ENCODE data around the gene DNPEP.

The DNPEP gene

GRCh38 chr2:219387306-219388120, at the start of gene DNPEP:
TSS of gene DNPEP (minus strand) at chr2:219387912. CDS start at chr2:219387794, 118 bp downstream.
- peak; percentile 19 to 78 for DNase-seq

- DNase-seq: no peak
These were observed 49.4 kb upstream of the DNPEP start for GRCh38 chr2:219437141-219437540.

- DNase-seq: no peak
These were observed 48.8 kb upstream of the DNPEP start for GRCh38 chr2:219436491-219436890.

GRCh38 chr2:219435701-219436100, 48.0 kb upstream of the DNPEP start:
- DNase-seq: no peak

DNA sequence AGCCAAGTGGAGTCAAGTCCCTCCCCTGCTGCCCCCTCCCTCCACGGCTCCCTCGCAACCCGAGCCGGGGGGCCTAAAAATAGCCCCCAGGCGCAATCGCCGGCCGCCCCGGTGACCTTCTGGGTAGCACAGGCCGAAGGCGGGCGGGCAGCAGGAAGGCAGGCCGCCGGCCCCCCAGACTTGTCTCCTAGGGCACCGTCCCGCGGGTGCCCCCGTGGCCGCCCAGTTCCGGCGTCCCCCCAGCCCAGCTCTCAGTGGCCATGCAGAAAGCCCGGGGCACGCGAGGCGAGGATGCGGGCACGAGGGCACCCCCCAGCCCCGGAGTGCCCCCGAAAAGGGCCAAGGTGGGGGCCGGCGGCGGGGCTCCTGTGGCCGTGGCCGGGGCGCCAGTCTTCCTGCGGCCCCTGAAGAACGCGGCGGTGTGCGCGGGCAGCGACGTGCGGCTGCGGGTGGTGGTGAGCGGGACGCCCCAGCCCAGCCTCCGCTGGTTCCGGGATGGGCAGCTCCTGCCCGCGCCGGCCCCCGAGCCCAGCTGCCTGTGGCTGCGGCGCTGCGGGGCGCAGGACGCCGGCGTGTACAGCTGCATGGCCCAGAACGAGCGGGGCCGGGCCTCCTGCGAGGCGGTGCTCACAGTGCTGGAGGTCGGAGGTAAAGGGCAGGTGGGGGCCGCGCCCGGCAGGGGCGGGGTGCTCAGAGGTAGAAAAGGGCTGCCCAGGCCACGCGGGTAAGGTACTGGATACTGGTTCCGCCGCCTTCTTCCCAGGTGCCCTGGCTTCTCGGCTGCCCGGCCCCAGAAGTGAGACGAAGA, 47.2 kb upstream of the DNPEP start, which contains the start of gene SPEG:
Gene SPEG (plus strand): TSS at position 126 of the 808 bp plus-strand sequence. CDS start 135 bp downstream, at position 261.
- no peak for DNase-seq

- no peak for DNase-seq
These were observed 46.7 kb upstream of the DNPEP start for GRCh38 chr2:219434468-219434717.

- no peak for DNase-seq
These were observed 46.2 kb upstream of the DNPEP start for GRCh38 chr2:219433666-219434467.

DNA sequence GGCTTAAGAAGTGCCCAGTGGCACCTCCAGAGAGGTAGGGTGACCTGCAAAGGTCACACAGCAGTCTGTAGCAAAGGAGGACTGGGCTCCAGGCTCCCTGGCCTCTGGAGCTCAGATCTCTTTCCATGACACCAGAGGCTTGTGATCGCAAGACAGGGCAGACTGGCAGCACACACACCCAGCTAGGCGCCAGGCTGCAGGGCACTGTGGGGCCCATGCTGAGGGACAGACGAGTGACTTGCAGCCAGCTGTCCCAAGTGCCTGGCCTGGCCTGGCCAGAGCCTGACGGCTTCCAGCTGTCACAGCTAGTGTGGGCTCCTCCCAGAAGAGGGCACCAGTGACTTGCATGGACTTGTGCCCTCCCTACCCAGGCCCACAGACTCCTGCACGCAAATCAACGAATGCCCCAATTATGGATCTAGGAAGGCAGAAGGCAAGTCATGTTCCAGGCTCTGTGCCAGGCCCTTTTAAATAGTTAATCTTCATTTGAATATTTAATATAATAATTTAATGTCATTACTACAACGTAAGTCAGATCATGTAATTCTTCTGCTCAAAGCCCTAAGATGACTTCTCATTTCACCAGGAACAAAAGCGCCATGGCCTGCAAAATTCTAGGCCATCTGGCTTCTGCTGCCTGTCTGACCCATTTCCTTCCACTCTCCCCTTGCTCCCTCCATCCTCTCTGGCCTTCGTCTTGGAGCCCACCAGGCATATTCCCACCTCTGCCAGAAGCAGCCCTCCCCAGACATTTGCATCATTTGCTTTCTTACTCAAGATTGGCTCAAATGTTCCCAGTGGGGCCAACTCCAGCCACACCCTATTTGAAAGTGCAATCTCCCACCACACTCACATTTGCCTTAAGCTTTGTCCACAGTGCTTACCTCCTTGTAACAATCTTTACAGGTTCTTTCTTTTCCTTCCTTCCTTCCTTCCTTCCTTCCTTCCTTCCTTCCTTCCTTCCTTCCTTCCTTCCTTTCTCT, 43.2 kb upstream of the DNPEP start:
- no peak for DNase-seq

DNA sequence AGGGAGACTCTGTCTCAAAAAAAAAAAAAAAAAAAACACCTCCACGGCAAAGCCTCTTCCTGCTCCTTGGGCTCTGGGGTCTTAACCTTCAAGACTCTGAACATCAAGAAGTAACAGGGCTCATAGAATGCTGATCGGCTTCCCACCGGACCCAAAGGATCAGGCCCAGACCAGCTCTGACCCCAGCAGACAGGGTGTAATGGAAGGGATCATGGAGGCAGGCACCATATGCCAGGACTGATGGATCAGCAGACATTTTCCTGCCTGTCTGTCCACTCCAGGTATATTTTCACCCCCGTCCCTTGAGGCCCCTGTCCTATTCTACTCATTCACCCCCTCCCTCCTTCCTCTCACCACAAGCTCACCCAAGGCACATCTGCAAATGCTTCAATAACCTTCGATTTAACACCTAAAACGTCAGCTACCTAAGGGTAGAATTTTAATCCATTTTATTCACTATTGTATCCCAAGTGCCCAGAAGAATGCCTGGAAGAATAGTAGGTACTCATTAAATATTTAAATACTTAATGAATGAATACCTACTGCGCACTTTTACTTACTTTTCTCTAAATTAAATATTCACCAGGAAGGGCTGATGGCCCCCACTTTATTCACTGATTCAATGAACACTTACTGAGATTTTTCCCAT, 42.4 kb upstream of the DNPEP start:
- no peak for DNase-seq

- DNase-seq: no peak
These were observed 40.8 kb upstream of the DNPEP start for GRCh38 chr2:219428469-219428868.

GRCh38 chr2:219426534-219427136, 38.9 kb upstream of the DNPEP start:
- no peak for DNase-seq

DNA sequence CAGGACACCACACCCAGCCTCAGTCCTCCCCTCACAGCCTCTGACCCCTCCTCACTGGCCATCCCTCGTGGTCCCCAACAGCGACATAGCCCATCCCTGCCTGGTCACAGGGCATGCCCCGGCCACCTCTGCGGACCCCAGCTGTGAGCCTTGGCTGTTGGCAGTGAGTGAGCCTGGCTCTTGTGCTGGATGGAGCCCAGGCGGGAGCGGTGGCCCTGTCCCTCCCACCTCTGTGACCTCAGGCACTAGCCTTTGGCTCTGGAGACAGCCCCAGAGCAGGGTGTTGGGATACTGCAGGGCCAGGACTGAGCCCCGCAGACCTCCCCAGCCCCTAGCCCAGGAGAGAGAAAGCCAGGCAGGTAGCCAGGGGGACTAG, 38.3 kb upstream of the DNPEP start:
- DNase-seq: no peak

GRCh38 chr2:219425238-219426067, 37.7 kb upstream of the DNPEP start:
- DNase-seq: no peak

- DNase-seq: no peak
These were observed 36.1 kb upstream of the DNPEP start for GRCh38 chr2:219423652-219424377.

DNA sequence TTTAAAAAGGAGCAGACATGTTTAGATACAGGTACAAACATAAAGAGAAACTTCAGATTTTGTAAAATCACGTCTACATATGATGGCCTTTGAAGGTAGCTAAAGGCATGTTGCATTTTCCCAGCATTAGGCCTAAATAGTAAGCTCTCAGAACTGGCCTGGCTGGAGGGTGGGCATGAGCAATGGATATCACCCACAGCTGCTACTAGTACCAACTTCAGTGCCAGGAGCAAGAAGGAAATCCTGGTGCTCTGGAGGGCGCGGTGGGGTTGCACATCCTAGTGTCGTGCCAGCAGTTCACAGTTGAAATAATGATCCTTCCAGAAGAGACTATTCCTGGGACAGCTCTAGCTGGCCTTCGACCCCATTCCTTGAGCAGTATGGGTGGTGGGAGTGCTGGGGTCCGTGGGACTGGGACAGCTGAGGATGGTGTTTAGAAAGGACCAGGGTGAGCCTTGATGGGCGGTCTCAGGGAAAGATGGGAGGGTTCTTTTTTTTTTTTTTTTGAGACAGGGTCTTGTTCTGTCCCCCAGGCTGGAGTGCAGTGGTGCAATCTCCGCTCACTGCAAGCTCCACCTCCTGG, 35.3 kb upstream of the DNPEP start:
- no peak for DNase-seq

GRCh38 chr2:219421323-219421722, 33.6 kb upstream of the DNPEP start:
- DNase-seq: no peak

- no peak for DNase-seq
These were observed 33.0 kb upstream of the DNPEP start for GRCh38 chr2:219420687-219421086.

DNA sequence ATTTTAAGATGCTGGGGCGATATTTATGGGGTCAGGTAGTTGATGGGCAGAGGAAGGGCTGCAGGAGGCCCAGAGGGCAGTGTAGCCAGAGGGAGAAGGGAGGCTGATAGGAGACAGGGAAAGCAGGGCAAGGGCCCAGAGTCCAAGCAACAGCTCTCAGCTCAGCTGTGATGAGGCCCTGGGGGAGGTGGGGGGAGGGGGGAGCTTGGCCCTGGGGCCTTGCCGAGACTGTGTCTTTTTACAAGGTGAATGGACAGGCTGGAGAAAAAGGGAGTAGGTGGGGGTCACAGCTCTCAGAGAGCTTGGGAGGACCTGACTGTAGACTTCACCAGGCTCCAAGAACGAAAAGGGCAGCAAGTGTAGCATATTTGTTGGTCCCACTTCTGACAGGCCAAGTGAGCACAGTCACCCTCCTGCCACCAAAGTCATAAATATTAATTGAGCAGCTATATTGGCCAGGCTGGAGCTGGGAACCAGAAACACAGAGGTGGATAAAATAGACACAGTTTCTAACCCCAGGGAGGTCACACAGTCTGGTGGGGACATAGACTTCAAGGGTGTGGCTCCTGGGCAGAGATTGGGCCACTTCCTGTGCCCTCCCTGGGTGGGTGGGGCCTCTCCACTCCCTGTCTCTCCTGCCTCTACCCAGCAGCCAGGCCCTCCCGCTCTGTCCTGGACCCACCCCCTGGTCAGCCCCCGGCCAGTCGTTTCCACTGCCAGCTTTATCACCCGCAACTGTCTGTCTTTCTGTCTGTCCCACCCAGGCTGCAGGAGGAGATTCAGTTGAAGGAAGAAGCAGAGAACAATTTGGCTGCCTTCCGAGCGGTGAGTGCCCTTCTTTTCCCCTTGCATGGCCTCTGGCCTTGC, 31.9 kb upstream of the DNPEP start:
- no peak for DNase-seq
